ENCODE measurements around the gene TTC7B. TPM values are rescaled to one million over a fixed set of nuclear protein-coding genes. Genes with fewer than 3 reads are reported as not detected.

Gene TTC7B
- total RNA-seq, 1 donor from 2014 or later, result 20.6 TPM

DNA sequence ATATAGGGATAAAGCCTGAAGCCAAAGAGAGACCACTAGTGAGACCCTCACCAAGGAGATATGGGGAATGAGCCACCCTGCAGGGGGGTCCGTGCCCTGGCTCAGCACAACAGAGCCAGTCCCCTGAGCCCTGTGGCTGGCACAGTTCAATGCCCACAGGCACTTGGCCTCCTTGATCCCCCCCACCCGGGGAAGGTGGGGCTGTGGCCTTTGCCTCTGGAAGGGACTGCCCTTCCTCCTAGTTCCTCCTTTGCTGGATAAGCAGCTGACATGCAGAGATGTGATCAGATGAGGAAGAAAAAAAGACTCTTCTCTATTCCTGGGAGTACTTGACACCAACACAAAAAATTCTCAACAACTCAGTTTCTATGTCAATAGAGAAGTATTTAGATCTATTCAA lies 19.9 kb downstream of the TTC7B start:
- Histone ChIP-seq H3K9ac (no peak overlapping the region), H3K27ac (no peak overlapping the region), H3K79me2 (ENCODE audit: low read depth) (no peaks in the 10 kb centered on the region), H3K4me3 (no peak overlapping the region), H4K20me1 (ENCODE audit: low read depth) (no peaks in the 10 kb centered on the region), H2AFZ (replicated peaks) (no peak overlapping the region), H3K4me1 (no peaks in the 10 kb centered on the region), H3K9me3 (ENCODE audit: low read depth) (no peaks in the 10 kb centered on the region), H3K4me2 (no peak overlapping the region), H3F3A (ENCODE audit: low read depth) (no peaks in the 10 kb centered on the region), H3K36me3 (no peaks in the 10 kb centered on the region), H3K27me3 (no peaks in the 10 kb centered on the region)
- H3K4me3 Mint-ChIP-seq, result no peak overlapping the region
- peaks cover 2% of the 10 kb centered on the region for H3K36me3 Mint-ChIP-seq
- H3K27me3 Mint-ChIP-seq (ENCODE audit: insufficient read depth, low read depth), result peaks cover 4% of the 10 kb centered on the region
- peaks cover 3% of the 10 kb centered on the region for H3K9me3 Mint-ChIP-seq
- no peak for DNase-seq (ENCODE audit: low spot score)
- no peak for TF ChIP-seq EZH2 (IDR thresholded peaks at IDR 0.05)
- no peak for TF ChIP-seq EZH2phosphoT487 (IDR thresholded peaks at IDR 0.05)
- TF ChIP-seq CTCF (IDR thresholded peaks at IDR 0.05), result no peak
- no peak overlapping the region for H3K27ac Mint-ChIP-seq
- peaks cover 18% of the 10 kb centered on the region for H3K4me1 Mint-ChIP-seq

DNA sequence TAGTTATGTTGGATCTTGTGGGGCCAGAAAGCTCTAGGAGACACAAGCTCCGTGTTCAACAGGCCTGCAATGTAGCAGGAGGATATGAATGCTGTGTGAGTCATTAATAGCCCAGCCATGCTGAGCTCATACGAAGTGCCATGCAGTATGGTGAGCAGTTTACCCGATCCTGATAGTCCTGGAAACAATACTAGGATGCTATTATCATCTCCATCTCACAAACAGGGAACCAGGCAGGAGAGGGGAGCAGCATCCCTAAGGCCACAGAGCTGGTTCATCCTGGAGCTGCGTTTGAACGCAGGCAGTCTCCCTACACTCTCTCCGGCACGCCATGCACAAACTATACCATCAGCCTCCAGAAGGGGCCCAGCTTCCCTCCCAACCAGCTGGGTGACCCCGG lies 20.5 kb downstream of the TTC7B start:
- Histone ChIP-seq H4K20me1 (ENCODE audit: low read depth) (no peaks in the 10 kb centered on the region), H3K27ac (no peak overlapping the region), H3K9me3 (ENCODE audit: low read depth) (no peaks in the 10 kb centered on the region), H3K4me1 (no peaks in the 10 kb centered on the region), H3F3A (ENCODE audit: low read depth) (no peaks in the 10 kb centered on the region), H3K79me2 (ENCODE audit: low read depth) (no peaks in the 10 kb centered on the region), H2AFZ (replicated peaks) (no peak overlapping the region), H3K36me3 (no peaks in the 10 kb centered on the region), H3K4me3 (no peak overlapping the region), H3K4me2 (no peak overlapping the region), H3K27me3 (no peaks in the 10 kb centered on the region), H3K9ac (no peak overlapping the region)
- peaks cover 18% of the 10 kb centered on the region for H3K4me1 Mint-ChIP-seq
- TF ChIP-seq EZH2 (IDR thresholded peaks at IDR 0.05), result no peak
- TF ChIP-seq CTCF (IDR thresholded peaks at IDR 0.05), result no peak
- no peak for TF ChIP-seq EZH2phosphoT487 (IDR thresholded peaks at IDR 0.05)
- H3K9me3 Mint-ChIP-seq, result peaks cover 3% of the 10 kb centered on the region
- no peak for DNase-seq (ENCODE audit: low spot score)
- peaks cover 2% of the 10 kb centered on the region for H3K36me3 Mint-ChIP-seq
- H3K4me3 Mint-ChIP-seq, result no peak overlapping the region
- peaks cover 4% of the 10 kb centered on the region for H3K27me3 Mint-ChIP-seq (ENCODE audit: insufficient read depth, low read depth)
- H3K27ac Mint-ChIP-seq, result no peak overlapping the region

DNA sequence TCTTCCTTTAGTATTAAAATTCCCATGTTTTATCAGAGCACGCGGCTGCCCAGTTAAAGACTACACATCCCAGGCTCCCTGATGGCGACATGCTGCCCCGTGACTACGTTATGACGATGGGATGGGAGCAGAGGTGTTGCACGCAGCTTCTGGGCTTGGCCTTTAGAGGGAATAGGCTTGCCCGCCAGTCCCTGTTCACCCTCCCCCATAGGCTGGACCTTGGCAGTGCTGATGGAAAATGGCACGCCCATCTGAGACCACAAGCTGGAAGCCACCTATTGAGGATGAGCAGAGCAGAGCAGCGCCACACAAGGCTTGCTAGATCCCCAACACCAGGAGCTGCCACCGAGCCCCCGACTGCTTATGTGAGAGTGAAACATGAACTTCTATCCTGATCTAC lies 24.7 kb downstream of the TTC7B start:
- no peak for TF ChIP-seq CTCF (IDR thresholded peaks at IDR 0.05)
- TF ChIP-seq EZH2 (IDR thresholded peaks at IDR 0.05), result no peak
- no peak for TF ChIP-seq EZH2phosphoT487 (IDR thresholded peaks at IDR 0.05)
- no peaks in the 10 kb centered on the region for H3K36me3 ChIP-seq
- no peaks in the 10 kb centered on the region for H3F3A ChIP-seq (ENCODE audit: low read depth)
- H3K4me3 ChIP-seq, result no peak overlapping the region
- H3K4me2 ChIP-seq, result no peak overlapping the region
- no peaks in the 10 kb centered on the region for H3K27me3 Mint-ChIP-seq (ENCODE audit: insufficient read depth, low read depth)
- H3K79me2 ChIP-seq (ENCODE audit: low read depth), result no peaks in the 10 kb centered on the region
- H4K20me1 ChIP-seq (ENCODE audit: low read depth), result no peaks in the 10 kb centered on the region
- no peaks in the 10 kb centered on the region for H3K9me3 Mint-ChIP-seq
- no peaks in the 10 kb centered on the region for H3K36me3 Mint-ChIP-seq
- no peak overlapping the region for H3K4me3 Mint-ChIP-seq
- no peak for DNase-seq (ENCODE audit: low spot score)
- peaks cover 15% of the 10 kb centered on the region for H3K4me1 Mint-ChIP-seq
- H3K9me3 ChIP-seq (ENCODE audit: low read depth), result no peaks in the 10 kb centered on the region
- H3K27ac Mint-ChIP-seq, result no peak overlapping the region
- no peak overlapping the region for H2AFZ ChIP-seq (replicated peaks)
- H3K4me1 ChIP-seq, result no peaks in the 10 kb centered on the region
- H3K27ac ChIP-seq, result no peak overlapping the region
- no peak overlapping the region for H3K9ac ChIP-seq
- no peaks in the 10 kb centered on the region for H3K27me3 ChIP-seq

Measured in neural progenitor cell (in vitro differentiated cells).